GM10847 (cell line): Measurements from ENCODE around the gene TMEM59L.

Experiments used
- POLR2A ChIP-seq: IDR thresholded peaks from 2 replicates; pipeline ENCODE4 v1.6.1; 2011; ENCODE audit not compliant: insufficient read length; ENCODE audit errors: extremely low read depth

TMEM59L gene

DNA sequence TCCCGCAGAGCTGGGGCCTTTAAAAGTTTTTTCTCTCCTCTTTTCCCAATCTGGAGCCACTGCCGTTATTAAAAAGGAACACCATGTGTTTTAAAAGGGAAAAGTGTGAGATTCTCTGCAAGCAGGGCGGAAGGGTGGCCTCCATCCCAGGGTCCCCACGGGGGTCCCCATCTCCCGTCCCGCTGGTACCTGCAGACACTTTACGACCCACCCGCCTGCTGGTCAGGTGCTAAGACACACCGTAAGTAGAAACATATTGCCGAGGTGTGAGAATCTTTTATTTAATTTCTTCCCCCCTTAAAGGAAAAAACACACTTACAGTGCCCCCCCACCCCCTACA is 7.9 kb upstream of the TMEM59L start:
- no peak for TF ChIP-seq POLR2A

DNA sequence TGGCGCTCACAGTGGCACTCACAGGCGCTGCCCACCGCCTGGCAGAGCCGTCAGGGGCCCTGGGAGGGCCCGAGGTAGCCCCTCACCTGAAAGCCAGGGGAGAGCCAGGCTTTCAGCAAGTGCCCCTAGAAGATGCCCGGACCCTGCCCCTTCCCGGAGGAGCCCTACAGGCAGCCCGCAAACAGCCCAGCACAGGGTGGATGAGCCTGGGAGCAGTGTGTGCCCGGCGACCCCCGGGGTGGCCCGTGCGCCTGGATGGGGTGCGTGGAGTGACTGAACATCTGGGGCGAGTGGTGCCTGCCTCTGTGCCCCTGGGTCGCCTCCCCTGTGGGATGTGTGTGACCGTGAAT is 7.5 kb upstream of the TMEM59L start:
- TF ChIP-seq POLR2A: no peak

DNA sequence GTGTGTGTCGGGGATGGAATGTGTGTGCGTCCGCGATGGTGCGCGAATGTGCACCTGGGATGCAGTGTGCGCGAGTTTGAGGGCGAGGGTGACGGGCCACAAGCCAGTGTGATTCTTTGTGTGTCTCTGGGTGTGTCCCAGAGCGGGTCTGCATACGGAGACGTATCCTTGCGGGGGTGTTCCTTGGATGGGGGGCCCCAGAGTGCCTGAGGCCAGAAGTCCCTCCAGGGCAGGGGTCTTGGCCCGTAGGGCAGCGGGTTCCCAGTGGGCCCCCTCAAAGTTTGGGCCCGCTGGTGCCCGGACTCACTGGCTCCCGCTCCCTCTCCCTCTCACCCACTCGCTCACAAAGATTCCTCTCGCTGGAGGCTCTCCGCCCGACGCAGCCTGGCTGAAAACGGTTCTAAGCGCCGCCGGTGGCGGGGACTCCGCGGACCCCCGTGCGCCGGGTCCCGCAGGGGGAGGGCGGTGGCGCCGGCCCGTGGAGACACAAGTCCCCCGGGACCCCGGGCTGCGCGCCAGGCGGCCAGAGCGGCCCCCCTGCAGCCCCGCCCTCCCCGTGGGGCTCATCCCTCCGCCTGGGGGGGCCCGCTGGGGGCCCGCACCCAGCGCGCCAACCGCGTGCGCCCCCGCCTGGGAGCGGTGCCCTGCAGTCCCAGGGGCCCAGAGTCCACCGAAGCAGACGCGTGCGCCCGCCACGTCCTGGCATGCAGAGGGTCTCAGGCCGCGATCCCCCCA is 7.0 kb upstream of the TMEM59L start:
- TF ChIP-seq POLR2A: no peak

DNA sequence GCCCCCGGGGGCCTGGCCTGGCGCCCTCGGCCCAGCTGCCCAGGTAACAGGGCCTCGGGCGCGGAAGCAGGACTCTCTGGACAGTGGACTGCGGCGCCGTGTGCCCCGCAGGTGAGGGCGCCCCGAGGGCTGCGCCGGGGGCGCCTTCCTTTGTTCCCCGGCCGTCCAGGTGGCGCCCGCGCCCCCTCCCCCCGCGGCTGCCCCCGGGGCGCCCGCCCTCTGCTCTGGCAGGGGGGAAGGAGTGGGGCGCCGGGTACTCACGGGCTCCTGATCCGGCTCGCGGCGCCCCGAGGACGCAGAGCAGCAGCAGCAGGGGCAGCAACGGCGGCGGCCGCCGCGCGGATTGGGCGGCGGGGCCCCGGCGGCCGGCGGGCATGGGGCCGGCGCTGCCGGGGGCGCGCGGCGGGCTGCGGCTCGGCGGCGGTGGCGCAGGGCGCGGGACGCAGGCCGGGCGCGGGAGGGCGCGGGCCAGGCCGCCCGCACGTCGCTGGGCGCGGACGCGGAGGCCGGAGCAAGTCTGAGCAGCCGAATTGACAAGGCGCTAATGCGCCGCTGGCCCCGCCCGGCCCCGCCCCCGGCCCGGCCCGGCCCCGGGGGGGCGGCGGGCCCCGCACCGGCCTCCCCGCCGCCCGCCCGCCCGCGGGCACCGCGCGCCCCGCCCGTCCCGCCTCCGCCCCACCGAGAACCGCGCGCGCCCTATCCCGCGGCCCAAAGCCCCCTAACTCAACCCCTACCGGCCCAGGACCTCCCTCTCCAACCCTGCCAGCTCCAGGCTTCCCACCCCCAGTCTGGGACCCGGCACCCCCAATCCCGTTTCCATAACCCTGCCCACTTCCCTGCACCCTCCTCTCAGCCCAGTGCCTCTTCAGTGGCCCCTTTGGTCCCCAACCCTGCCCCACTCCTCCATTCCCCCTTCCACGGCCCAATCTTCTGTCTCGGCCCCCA is 6.1 kb upstream of the TMEM59L start, which contains the start of gene CRLF1:
Gene CRLF1, minus strand, starts transcription at position 519 of the 945 bp plus-strand sequence. Its CDS starts 143 bp downstream, at position 376.
- no peak for TF ChIP-seq POLR2A

DNA sequence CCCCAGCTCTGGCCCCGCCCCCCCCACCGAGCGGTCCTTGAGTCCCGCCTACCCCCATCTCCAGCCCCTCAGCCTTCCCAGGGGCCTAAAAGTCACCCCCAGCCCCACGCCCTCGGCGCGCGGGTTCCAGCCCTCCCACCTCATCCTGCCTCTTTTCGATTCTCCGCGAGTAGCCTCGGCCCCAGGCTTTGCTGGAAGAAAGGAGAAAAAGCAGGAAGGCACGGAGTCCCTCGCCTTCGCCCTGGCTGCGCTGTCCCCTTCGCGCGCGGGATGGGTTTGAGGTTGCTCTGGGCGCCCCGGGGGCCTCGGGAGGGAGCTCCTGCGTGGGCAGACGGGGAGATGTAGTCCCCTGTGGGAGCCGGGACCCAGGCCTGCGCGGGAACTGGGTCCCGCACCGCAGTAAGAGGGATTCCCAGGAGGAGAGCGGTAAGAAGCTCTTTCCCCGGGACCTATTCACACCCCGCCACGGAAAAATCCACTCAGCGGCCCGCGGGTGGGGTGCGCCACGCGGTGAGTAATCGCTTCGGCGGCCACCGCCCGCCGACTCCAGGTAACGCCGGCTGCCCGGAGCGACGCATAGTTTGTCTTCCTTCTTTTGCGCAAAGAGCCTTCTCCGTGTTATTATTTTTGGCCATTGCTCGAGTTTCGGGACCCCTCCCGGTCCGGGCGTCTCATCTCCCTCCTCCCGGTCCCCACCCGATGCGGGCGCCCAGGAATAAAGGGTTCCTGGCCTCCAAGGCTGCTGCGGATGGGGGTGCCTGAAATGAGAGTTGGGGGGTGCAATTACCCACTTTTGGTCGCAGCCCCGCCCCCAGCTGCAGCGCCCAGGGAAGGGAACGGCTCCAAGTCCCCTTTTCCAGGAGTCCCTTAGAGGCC is 5.2 kb upstream of the TMEM59L start:
- no peak for TF ChIP-seq POLR2A

DNA sequence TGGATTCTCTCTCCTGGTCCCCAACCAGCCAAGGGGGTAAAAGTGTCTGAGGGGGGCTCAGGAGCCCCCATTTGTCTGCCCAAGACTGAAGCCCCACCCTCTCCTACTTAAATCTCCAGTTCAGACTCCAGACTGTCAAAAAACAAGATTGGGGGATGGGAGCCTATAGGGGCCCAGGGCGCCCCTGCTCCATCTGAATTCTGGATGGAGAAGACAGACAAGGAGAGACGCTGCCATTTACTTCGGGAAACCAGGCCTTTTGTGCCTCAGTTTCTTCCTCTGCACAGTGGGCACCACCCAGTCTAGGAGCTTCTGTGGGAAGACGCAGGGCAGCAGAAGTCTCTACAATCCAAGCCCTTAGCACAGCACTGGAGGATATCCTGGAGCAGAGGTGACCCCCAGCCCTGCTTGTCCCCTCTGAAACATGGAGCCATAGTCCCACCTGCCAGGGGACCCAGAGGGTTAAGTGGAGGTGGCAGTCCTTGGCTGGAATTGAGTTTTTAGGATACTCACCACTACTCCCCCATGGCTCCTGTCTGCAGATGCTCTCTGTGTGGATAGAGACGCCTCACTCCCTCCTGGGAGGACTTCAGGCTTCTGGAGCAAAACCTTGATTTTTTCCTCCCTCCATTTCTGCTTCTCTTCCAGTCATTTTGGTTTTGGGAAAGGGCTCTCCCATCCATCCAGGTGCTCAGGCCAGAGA is 4.4 kb upstream of the TMEM59L start:
- TF ChIP-seq POLR2A: no peak

DNA sequence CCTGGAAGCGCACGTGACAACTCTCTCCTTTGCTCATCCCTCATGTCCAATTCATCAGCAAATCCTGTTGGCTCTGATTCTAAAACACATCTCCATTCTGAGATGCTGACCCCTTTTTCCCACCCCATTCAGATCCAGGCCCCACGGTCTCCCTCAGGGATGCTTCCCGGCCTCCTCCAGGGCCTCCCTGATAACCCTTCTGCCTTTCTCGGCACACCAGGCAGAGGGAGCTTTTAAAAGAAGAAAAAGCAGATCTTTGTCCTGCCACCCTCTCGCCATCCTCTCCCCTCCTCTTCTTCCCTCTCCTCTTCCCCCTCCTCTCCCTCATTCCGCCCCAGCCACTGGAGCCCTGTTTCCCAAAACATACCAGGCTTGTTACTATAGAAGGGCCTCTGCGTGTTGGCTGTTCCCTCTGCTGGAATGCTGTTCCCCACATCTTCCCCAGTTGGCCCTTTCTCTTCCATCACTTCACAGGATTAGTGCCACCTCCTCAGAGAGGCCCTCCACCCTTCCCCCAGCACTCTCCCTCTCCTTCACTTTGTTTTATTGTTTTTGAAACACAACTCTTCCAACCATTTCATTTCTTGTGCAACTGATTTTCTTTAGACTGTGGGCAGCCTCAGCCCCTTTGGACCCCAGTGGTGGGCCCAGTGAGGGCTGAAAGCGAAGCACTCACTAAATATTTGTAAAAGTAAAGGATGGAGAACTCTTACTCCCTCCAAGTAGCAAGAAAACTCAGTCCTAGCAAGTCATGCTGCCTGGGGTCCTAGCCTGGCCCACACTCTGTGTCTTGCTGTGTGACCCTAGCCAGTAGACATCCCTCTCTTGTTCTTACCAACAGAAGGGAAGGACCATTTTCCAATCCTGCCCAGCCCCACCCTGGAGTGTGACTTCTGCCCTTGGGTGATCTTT is 3.6 kb upstream of the TMEM59L start:
- TF ChIP-seq POLR2A: no peak

DNA sequence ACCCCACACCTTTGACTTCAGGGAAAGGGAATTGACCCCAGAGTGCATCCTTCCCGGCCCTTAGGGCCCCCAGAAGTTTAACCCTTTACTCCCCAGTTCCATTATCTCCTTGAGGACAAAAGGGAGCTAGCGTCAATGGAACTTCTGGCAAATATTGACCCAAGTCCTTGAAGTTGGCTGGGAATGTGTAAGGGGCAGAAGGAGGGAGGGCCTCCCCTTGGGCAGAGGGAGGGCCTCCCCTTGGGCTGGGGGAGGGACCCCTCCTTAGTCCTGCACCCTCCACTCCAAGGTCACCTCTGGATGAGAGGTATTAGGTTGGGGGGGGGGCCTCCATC is 3.0 kb upstream of the TMEM59L start:
- TF ChIP-seq POLR2A: no peak

DNA sequence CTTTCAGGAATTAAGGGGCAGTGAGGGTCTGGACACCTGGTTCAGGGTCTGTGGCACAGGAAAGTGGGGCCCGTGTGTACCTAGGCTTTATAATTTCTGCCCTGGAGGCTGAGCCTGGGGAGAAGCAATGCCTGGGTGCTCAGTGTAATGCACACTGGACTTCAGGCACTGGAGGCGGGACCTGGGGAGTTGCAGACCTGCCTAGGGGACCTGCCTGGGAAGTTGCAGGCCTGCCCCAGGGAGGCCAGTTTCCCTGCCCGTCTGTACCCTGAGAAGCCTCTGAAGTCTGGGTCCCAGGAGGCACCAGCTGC is 2.5 kb upstream of the TMEM59L start:
- no peak for TF ChIP-seq POLR2A

DNA sequence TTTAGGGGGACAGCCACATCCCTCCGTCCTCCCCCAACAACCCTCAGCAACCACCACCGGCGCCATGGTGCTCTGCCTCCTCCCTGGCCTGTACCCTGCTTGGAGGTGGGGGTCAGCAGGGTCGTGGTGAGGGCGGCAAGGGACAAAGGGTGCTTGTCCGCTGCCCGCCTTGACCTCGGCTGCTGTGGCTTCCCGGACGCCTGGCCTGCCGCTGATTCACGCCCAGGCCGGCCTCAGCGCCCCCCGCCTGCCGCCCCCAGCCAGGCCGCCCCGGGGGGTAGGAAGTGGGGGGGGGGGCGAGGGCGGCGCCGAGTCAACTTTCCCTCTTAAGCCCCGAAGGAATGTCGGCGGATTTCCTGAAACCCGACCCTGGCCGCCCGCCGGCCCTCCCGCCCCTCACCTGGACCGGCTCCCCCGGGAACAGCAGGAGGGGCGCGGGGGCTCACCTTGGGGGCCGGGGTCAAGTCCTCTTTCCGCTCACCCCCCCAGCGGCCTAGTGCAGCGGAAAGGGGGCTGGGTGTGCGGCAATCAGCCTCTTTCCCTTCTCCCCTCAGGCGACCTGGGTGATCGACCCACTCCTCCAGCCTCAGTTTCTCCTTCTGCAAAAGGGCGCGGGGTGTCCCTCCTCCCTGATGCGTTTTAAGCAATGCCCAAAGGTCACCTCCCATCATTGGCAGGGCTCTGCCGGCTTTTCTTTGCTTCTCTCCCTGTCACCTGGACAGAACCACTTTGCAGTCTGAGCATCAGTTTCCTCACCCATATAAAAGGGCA is 1.9 kb upstream of the TMEM59L start:
- TF ChIP-seq POLR2A: no peak

DNA sequence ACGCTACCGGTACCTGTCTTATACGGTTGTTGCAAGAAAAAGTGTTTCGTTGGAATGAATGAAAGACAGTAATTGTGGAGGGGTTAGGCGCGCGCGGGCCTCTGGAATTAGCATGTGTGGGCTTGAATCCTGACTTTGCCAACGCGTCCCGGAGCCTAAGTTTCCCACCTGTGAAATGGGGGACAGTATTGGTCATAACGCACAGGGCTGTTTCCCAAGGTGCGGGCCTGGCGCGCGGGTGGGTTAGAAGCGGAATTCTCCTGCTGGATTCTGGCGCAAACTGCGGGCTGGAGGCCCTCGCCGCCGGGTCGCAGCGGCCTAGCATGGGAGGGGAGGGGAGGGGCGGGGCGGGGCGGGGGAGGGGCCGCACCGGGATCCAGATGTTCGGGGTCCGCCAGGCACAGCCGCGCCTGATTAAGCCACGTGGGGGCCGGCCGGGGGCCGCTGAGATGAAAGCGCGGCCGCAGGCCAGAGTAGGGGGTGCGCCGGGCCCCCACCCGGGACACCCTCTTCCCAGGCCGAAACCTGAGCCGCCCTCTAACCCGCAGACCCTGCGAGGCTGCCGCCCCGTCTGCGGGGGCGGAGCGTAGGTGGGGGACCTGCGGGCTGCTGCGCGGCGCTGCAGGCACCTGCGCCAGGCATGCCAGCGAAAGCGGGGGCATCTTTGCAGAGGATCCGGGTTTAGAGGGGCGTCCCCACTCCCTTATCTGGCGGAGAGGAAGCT is 1.2 kb upstream of the TMEM59L start:
- TF ChIP-seq POLR2A: no peak

DNA sequence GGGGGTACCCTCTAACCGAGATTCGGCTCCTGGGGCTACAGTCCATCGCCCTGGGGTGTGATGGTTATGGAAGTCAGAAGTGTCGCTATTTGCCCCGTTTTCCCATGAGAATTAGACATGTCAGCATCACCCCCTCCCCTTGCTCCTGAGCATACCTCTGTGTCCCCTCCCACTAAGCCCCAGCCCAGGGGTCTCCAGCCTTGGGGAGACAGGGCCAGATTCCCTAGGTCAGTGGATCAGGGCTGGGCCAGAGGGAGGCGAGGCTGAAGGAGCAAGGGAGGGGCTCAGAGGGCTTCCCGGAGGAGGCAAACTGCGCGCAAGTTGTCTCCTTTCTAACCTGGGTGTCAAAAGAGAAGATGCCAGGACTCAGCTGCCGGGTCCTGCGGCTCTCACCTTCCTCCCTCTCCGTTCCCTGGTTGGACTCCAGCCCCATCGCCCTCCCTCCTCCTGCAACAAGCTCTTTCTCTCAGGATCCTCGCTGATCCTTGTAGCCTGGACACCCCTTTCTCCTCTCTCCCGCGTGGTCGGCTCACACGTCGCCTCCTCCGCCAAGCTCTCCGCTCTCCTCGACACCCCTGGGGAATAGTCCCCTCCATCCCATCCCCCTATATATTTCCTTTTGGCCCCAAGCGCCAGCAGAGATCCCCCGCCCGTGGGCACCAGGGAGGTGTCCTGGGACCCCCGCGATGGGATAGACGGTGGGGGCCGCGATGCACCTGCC is 459 bp upstream of the TMEM59L start:
- no peak for TF ChIP-seq POLR2A
